ENCODE data around the gene CAPSL.

GRCh38 chr5:35884191-35884769, 54.1 kb downstream of the CAPSL start:
- TF ChIP-seq CTCF (conservative IDR thresholded peaks at IDR 0.05) (no peak), EZH2 (IDR thresholded peaks at IDR 0.05; ENCODE audit: low read depth) (no peak)

Data from PC-9 (cell line).